Measurements from ENCODE around the gene CHST11. TPM values are rescaled to one million over a fixed set of nuclear protein-coding genes. Genes with fewer than 3 reads are reported as not detected.

Gene CHST11
- total RNA-seq, 1 experiment from 2014 or later: 6.7 TPM

DNA sequence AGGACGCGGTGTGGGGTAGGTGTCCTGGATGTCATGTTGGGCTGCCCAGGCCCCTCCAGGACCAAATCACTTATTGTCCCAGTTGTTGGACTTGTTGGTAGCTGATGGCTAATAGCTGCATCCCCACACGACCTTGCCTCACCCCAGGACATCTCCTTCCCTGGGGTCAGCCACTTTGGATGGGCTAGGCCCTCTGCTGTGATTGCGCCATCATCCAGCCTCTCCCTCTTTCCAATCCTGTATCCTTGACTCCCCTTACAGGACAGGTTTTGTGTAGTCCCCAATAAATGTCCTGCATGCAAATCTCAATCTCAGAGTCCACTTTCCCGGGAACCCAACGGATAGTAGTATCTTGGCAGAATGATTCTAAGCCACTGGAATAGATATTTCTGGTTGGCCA, 43.4 kb upstream of the CHST11 start:
- H3K9me3 ChIP-seq (ENCODE audit: control insufficient read depth, low read depth, low read length): no peaks in the 10 kb centered on the region
- H3K27ac Mint-ChIP-seq: no peak overlapping the region
- DNase-seq: no peak

More for the DNA sequence above, 43.4 kb upstream of the CHST11 start:
- no peak overlapping the region for H4K8ac ChIP-seq (replicated peaks; ENCODE audit: insufficient read length, low read depth, low read length)
- no peak overlapping the region for H2BK12ac ChIP-seq (ENCODE audit: insufficient read length, low read depth, low read length)
- peaks cover 6% of the 10 kb centered on the region; the same call in 1 of the 2 replicates for H3K4me1 ChIP-seq (ENCODE audit: insufficient read depth, low read length)
- no peak overlapping the region for H2BK120ac ChIP-seq (ENCODE audit: low read depth, low read length, poor library complexity, severe bottlenecking)
- no peaks in the 10 kb centered on the region for H4K20me1 ChIP-seq (ENCODE audit: control insufficient read depth, insufficient read depth, insufficient read length)
- no peaks in the 10 kb centered on the region for H3K79me1 ChIP-seq (ENCODE audit: insufficient read depth, low read depth, low read length, poor library complexity, severe bottlenecking)
- H2BK5ac ChIP-seq (ENCODE audit: insufficient read length, low read length): no peak overlapping the region
- H3K79me2 ChIP-seq (ENCODE audit: insufficient read depth, low read length): no peaks in the 10 kb centered on the region
- H2AFZ ChIP-seq (ENCODE audit: low read length): no peak overlapping the region
- H3K27me3 Mint-ChIP-seq (ENCODE audit: low read depth): peaks cover 20% of the 10 kb centered on the region
- no peaks in the 10 kb centered on the region for H3K23me2 ChIP-seq (ENCODE audit: insufficient read length, low read depth, low read length, poor library complexity, severe bottlenecking)
- H3K4me2 ChIP-seq (ENCODE audit: insufficient read depth, insufficient read length, low read length): no peak overlapping the region
- no peak overlapping the region for H3K4ac ChIP-seq (ENCODE audit: low read depth, low read length)
- WGBS (ENCODE audit: extremely low coverage, insufficient read length, low lambda C conversion rate): no CpG with 5 or more reads among the region's 6 CpGs
- no peaks in the 10 kb centered on the region for H3K9me3 Mint-ChIP-seq
- H4K5ac ChIP-seq (ENCODE audit: insufficient read length, low read depth, low read length): no peak overlapping the region
- H3K4me1 Mint-ChIP-seq: peaks cover 20 to 21% of the 10 kb centered on the region in 2 experiments
- TF ChIP-seq, protein P1, sequence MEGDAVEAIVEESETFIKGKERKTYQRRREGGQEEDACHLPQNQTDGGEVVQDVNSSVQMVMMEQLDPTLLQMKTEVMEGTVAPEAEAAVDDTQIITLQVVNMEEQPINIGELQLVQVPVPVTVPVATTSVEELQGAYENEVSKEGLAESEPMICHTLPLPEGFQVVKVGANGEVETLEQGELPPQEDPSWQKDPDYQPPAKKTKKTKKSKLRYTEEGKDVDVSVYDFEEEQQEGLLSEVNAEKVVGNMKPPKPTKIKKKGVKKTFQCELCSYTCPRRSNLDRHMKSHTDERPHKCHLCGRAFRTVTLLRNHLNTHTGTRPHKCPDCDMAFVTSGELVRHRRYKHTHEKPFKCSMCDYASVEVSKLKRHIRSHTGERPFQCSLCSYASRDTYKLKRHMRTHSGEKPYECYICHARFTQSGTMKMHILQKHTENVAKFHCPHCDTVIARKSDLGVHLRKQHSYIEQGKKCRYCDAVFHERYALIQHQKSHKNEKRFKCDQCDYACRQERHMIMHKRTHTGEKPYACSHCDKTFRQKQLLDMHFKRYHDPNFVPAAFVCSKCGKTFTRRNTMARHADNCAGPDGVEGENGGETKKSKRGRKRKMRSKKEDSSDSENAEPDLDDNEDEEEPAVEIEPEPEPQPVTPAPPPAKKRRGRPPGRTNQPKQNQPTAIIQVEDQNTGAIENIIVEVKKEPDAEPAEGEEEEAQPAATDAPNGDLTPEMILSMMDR (conservative IDR thresholded peaks at IDR 0.05): no peak
- H3K36me3 Mint-ChIP-seq (ENCODE audit: insufficient read depth in 1 of 3, low read depth in 3 of 3): no peaks in the 10 kb centered on the region
- H3K56ac ChIP-seq (ENCODE audit: insufficient read length, low read depth, low read length): no peak overlapping the region
- H3K9ac ChIP-seq (ENCODE audit: extremely low read depth, insufficient read length, low read length): no peak overlapping the region
- no peak overlapping the region for H3K23ac ChIP-seq (ENCODE audit: insufficient read length, low read depth, low read length)
- H3K27me3 ChIP-seq (ENCODE audit: insufficient read depth, low read length): 0 out of 2 replicates have a peak, but pooled peaks cover 1% of the 10 kb centered on the region
- H3K4me3 Mint-ChIP-seq: no peak overlapping the region
- H3K27ac ChIP-seq (ENCODE audit: insufficient read length, low read depth, low read length): no peak overlapping the region
- no peak overlapping the region for H2AK5ac ChIP-seq (ENCODE audit: insufficient read length, low read length)
- no peak overlapping the region for H3T11ph ChIP-seq (ENCODE audit: low read length)
- no peak overlapping the region for H3K18ac ChIP-seq (ENCODE audit: insufficient read length, low read depth, low read length)
- no peak overlapping the region for H4K91ac ChIP-seq (ENCODE audit: insufficient read length, low read depth, low read length)
- H2BK15ac ChIP-seq (ENCODE audit: low read depth, low read length): no peak overlapping the region
- no peak overlapping the region for H2BK20ac ChIP-seq (ENCODE audit: low read depth, low read length, poor library complexity, severe bottlenecking)
- no peak overlapping the region for H3K14ac ChIP-seq (ENCODE audit: insufficient read depth, low read length)
